CD14-positive monocyte (primary cell): ENCODE data around the gene ORC1. TPM values are rescaled to one million over a fixed set of nuclear protein-coding genes. Genes with fewer than 3 reads are reported as not detected.

ENCODE experiments used
- DNase-seq, 3 donors: peaks; one replicate each; pipeline ENCODE4 v3.0.0-alpha.2; 2011 to 2022
- H2AFZ ChIP-seq: 2 replicates; pipeline ENCODE4 v1.6.0; 2012; ENCODE audit warnings: mild to moderate bottlenecking, low read depth, low read length, inconsistent platforms; ENCODE audit not compliant: insufficient read depth, poor library complexity, severe bottlenecking
- H3K27ac ChIP-seq, 2 donors: 1 replicate in 1 of 2; 2 replicates in 1 of 2; pipeline ENCODE4 v1.5.1; 2012 to 2013; ENCODE audit warnings: low read length in 2 of 2, control low read depth in 1 of 2, inconsistent platforms in 1 of 2, low read depth in 1 of 2, mild to moderate bottlenecking in 1 of 2
- H3K27me3 ChIP-seq, 2 donors: one replicate each; pipeline versions ENCODE4 v1.6.0 to v1.6.1; 2011 to 2013; ENCODE audit warnings: low read length in 2 of 2; ENCODE audit not compliant: control insufficient read depth in 2 of 2, insufficient read depth in 2 of 2
- H3K36me3 ChIP-seq, 2 donors: replicated peaks in 1 of 2; 1 replicate in 1 of 2; 2 replicates in 1 of 2; pipeline versions ENCODE4 v1.5.1 to v1.6.1; 2012 to 2013; ENCODE audit warnings: low read length in 2 of 2, control low read depth in 1 of 2, inconsistent platforms in 1 of 2, mild to moderate bottlenecking in 1 of 2; ENCODE audit not compliant: insufficient read depth in 2 of 2, control insufficient read depth in 1 of 2
- H3K4me1 ChIP-seq, 2 donors: 1 replicate in 1 of 2; 2 replicates in 1 of 2; pipeline versions ENCODE4 v1.5.1 to v1.6.1; 2012 to 2013; ENCODE audit warnings: low read length in 2 of 2, control low read depth in 1 of 2, inconsistent platforms in 1 of 2, mild to moderate bottlenecking in 1 of 2, moderate library complexity in 1 of 2; ENCODE audit not compliant: insufficient read depth in 2 of 2, control insufficient read depth in 1 of 2
- H3K4me2 ChIP-seq: replicated peaks from 2 replicates; pipeline ENCODE3; 2012; ENCODE audit warnings: low read length, moderate library complexity, mild to moderate bottlenecking; ENCODE audit not compliant: poor library complexity, severe bottlenecking; ENCODE audit errors: extremely low read depth
- H3K4me3 ChIP-seq, 3 experiments: fragments of 200-600 bp in 1 of 3; sonication (generic) in 1 of 3; replicated peaks in 1 of 3; 1 replicate in 2 of 3; 2 replicates in 1 of 3; pipeline ENCODE4 v1.5.1; 2011 to 2013; ENCODE audit warnings: low read length in 3 of 3, mild to moderate bottlenecking in 3 of 3, control low read depth in 2 of 3, low read depth in 2 of 3, inconsistent platforms in 1 of 3, moderate library complexity in 1 of 3
- H3K79me2 ChIP-seq: 2 replicates; pipeline ENCODE4 v1.6.0; 2012; ENCODE audit warnings: mild to moderate bottlenecking, control low read depth, inconsistent platforms, low read length, moderate library complexity; ENCODE audit not compliant: insufficient read depth
- H3K9ac ChIP-seq: 2 replicates; pipeline ENCODE4 v1.6.0; 2017; ENCODE audit warnings: low read length, mild to moderate bottlenecking; ENCODE audit not compliant: insufficient read depth, poor library complexity, severe bottlenecking
- H3K9me3 ChIP-seq, 2 donors: replicated peaks in 1 of 2; 1 replicate in 1 of 2; 2 replicates in 1 of 2; pipeline versions ENCODE4 v1.5.1 to v1.6.1; 2012 to 2013; ENCODE audit warnings: low read length in 2 of 2, control low read depth in 1 of 2; ENCODE audit not compliant: control insufficient read depth in 1 of 2, insufficient read depth in 1 of 2
- H4K20me1 ChIP-seq: 2 replicates; pipeline ENCODE4 v1.6.0; 2012; ENCODE audit warnings: mild to moderate bottlenecking, low read length, control low read depth, moderate library complexity; ENCODE audit not compliant: insufficient read depth
- H3K27ac Mint-ChIP-seq, 7 donors: one replicate each; pipeline ENCODE4 v1.8.0; 2020; ENCODE audit warnings: mild to moderate bottlenecking in 7 of 7, mixed read lengths in 7 of 7, moderate library complexity in 6 of 7, inconsistent platforms in 2 of 7
- H3K27me3 Mint-ChIP-seq, 3 donors: one replicate each; pipeline ENCODE4 v1.8.0; 2021 to 2022; ENCODE audit warnings: low read depth in 3 of 3, mild to moderate bottlenecking in 3 of 3, mixed read lengths in 3 of 3, moderate library complexity in 3 of 3, inconsistent platforms in 1 of 3
- H3K36me3 Mint-ChIP-seq, 2 donors: one replicate each; pipeline ENCODE4 v1.8.0; 2020; ENCODE audit warnings: mixed read lengths in 2 of 2, inconsistent platforms in 1 of 2, mild to moderate bottlenecking in 1 of 2
- H3K4me1 Mint-ChIP-seq: one replicate; pipeline ENCODE4 v1.8.0; 2020; ENCODE audit warnings: mild to moderate bottlenecking, mixed read lengths
- H3K4me3 Mint-ChIP-seq, 2 donors: one replicate each; pipeline ENCODE4 v1.8.0; 2020; ENCODE audit warnings: mild to moderate bottlenecking in 2 of 2, mixed read lengths in 2 of 2, moderate library complexity in 1 of 2
- H3K9me3 Mint-ChIP-seq, 7 donors: one replicate each; pipeline ENCODE4 v1.8.0; 2020 to 2022; ENCODE audit warnings: mixed read lengths in 7 of 7, mild to moderate bottlenecking in 6 of 7, moderate library complexity in 6 of 7, inconsistent platforms in 2 of 7
- CTCF ChIP-seq: fragments of 200-600 bp; IDR thresholded peaks from one replicate; pipeline ENCODE4 v1.8.0; 2022; ENCODE audit warnings: antibody characterized with exemption, mild to moderate bottlenecking
- WGBS: methylation state at CpG from one replicate; pipeline ENCODE4 v1.1.5; 2013; ENCODE audit warnings: missing lambda C conversion rate; ENCODE audit not compliant: insufficient coverage; 5-methylcytosine and 5-hydroxymethylcytosine counted together
- intact Hi-C, 2 donors: fragments of 100-400 bp; cut with micrococcal nuclease; formaldehyde crosslinking; loops; one replicate each; pipeline versions ENCODE4 v1.15.0 to v1.15.1; 2023
- polyA plus RNA-seq, 3 donors: library from polyadenylated mRNA; depleted of rRNA in 1 of 3; unstranded in 2 of 3; stranded (reverse) in 1 of 3; fragments of 300-500 nt in 2 of 3; fragments of >200 nt in 1 of 3; fragmentation: Illumina TruSeq in 2 of 3; gene quantifications; 1 replicate in 2 of 3; 2 replicates in 1 of 3; pipeline ENCODE4 v1.2.3, GENCODE V29; 2012 to 2021

ORC1 gene
- polyA plus RNA-seq, 3 donors = 0.12 to 0.27 TPM; not detected in 1

GRCh38 chr1:52400131-52400530, 4.1 kb downstream of the ORC1 start:
- WGBS = 100% methylated on average over 2 of the region's 6 CpGs
- H3K4me3 Mint-ChIP-seq = no peak overlapping the region

GRCh38 chr1:52399629-52400028, 4.6 kb downstream of the ORC1 start:
- no peak overlapping the region for H3K9ac ChIP-seq
- 95% methylated on average over 3 of the region's 3 CpGs for WGBS
- H3K36me3 ChIP-seq = peaks cover 9 to 54% of the 10 kb centered on the region in 2 donors
- H3K27me3 Mint-ChIP-seq = peaks cover 0 to 1% (median 0%) of the 10 kb centered on the region in 3 donors
- H3K27me3 ChIP-seq = no peaks in the 10 kb centered on the region
- H3K27ac ChIP-seq = no peak overlapping the region
- no peak overlapping the region for H3K4me2 ChIP-seq
- no peak overlapping the region for H2AFZ ChIP-seq
- no peaks in the 10 kb centered on the region for H3K9me3 ChIP-seq
- H3K36me3 Mint-ChIP-seq = peaks cover 36 to 52% of the 10 kb centered on the region in 2 donors
- H3K4me1 Mint-ChIP-seq = peaks cover 7% of the 10 kb centered on the region
- intact Hi-C loops = loop anchor here (5.0 to 10.0 kb wide), 5 partner anchors 155 to 525 kb away; partner anchors contain the start of genes NRDC (in 2 of the 2), BTF3L4 (in 1 of the 2), COA7 (in 1 of the 2) and TUT4 (in 1 of the 2)
- H3K4me1 ChIP-seq = peaks cover 7 to 8% of the 10 kb centered on the region in 2 donors
- no peak for DNase-seq
- H3K9me3 Mint-ChIP-seq = peaks cover 0 to 2% (median 0%) of the 10 kb centered on the region in 7 donors
- H4K20me1 ChIP-seq = no peaks in the 10 kb centered on the region
- H3K27ac Mint-ChIP-seq = no peak overlapping the region
- H3K4me3 ChIP-seq = no peak overlapping the region
- H3K79me2 ChIP-seq = peaks cover 58% of the 10 kb centered on the region
- H3K4me3 Mint-ChIP-seq = no peak overlapping the region
- no peak for TF ChIP-seq CTCF

More at GRCh38 chr1:52400131-52400530, 4.1 kb downstream of the ORC1 start:
- no peak overlapping the region for H3K27ac Mint-ChIP-seq
- no peaks in the 10 kb centered on the region for H3K27me3 ChIP-seq
- DNase-seq = no peak
- H3K9me3 ChIP-seq = no peaks in the 10 kb centered on the region
- TF ChIP-seq CTCF = no peak
- peaks cover 10% of the 10 kb centered on the region for H3K4me1 Mint-ChIP-seq
- H2AFZ ChIP-seq = no peak overlapping the region
- intact Hi-C loops = loop anchor here (5.0 to 10.0 kb wide), 5 partner anchors 155 to 525 kb away; partner anchors contain the start of genes NRDC (in 2 of the 2), BTF3L4 (in 1 of the 2), COA7 (in 1 of the 2) and TUT4 (in 1 of the 2)
- H4K20me1 ChIP-seq = no peaks in the 10 kb centered on the region
- H3K36me3 Mint-ChIP-seq = peaks cover 33 to 47% of the 10 kb centered on the region in 2 donors
- peaks cover 9 to 49% of the 10 kb centered on the region in 2 donors for H3K36me3 ChIP-seq
- no peak overlapping the region for H3K4me3 ChIP-seq
- no peak overlapping the region for H3K4me2 ChIP-seq
- no peak overlapping the region for H3K9ac ChIP-seq
- peaks cover 0 to 3% (median 0%) of the 10 kb centered on the region in 7 donors for H3K9me3 Mint-ChIP-seq
- no peak overlapping the region for H3K27ac ChIP-seq
- H3K27me3 Mint-ChIP-seq = peaks cover 0 to 1% (median 0%) of the 10 kb centered on the region in 3 donors
- H3K79me2 ChIP-seq = peaks cover 60% of the 10 kb centered on the region
- peaks cover 10 to 11% of the 10 kb centered on the region in 2 donors for H3K4me1 ChIP-seq
